Measurements from ENCODE around the gene GABRG3. TPM values are rescaled to one million over a fixed set of nuclear protein-coding genes. Genes with fewer than 3 reads are reported as not detected.

The GABRG3 gene
- total RNA-seq, 1 donor from 2014 or later = 0.54 TPM

DNA sequence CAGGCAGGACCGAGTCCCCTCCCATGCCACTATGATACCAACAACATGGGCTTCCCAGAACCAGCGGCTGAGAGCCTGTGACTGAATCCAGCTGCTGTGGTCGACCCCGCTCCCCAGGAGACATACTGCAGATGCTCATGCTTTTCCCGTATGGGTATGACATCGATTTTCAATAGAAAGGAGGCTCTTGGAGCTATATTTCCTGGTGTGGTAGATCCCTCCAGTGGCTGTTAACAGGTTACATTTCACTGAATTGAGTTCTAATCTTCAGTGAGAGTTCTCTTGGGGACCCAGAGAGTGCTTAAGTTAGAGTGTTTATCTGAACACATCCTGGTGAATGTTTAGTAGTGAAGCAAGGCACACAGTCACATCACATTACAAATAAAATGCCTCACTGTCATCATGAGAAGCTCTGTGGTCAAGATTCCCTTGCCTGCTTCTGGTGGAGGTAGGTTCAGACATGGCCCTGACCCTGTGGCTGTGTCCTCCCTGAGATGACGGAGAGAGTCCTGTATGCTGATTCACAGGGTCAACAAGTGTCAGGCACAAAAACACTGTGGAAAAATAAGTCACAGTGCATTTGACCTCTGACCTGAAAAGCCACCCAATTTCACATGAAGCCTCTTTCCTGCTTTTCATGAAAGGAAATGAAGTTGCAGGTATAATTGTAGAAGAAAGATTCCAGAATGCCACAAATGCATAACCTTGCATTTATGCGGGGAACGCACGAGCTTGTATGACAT, 110.9 kb downstream of the GABRG3 start:
- H2AFZ ChIP-seq (ENCODE audit: low read depth, low read length) = no peak overlapping the region
- no peak overlapping the region for H3K4me3 ChIP-seq (ENCODE audit: insufficient read depth, low read depth, low read length)
- H3K4me3 Mint-ChIP-seq (ENCODE audit: unreplicated experiment) = no peak overlapping the region
- TF ChIP-seq EZH2 (IDR thresholded peaks at IDR 0.05; ENCODE audit: insufficient read depth, low read length) = no peak
- TF ChIP-seq, protein P1, sequence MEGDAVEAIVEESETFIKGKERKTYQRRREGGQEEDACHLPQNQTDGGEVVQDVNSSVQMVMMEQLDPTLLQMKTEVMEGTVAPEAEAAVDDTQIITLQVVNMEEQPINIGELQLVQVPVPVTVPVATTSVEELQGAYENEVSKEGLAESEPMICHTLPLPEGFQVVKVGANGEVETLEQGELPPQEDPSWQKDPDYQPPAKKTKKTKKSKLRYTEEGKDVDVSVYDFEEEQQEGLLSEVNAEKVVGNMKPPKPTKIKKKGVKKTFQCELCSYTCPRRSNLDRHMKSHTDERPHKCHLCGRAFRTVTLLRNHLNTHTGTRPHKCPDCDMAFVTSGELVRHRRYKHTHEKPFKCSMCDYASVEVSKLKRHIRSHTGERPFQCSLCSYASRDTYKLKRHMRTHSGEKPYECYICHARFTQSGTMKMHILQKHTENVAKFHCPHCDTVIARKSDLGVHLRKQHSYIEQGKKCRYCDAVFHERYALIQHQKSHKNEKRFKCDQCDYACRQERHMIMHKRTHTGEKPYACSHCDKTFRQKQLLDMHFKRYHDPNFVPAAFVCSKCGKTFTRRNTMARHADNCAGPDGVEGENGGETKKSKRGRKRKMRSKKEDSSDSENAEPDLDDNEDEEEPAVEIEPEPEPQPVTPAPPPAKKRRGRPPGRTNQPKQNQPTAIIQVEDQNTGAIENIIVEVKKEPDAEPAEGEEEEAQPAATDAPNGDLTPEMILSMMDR (IDR thresholded peaks at IDR 0.05; ENCODE audit: insufficient read depth, low read depth, low read length) = no peak
- H3K27me3 Mint-ChIP-seq (ENCODE audit: low read depth, unreplicated experiment) = peaks cover 3% of the 10 kb centered on the region
- H3K4me1 ChIP-seq (ENCODE audit: insufficient read depth, low read length) = no peaks in the 10 kb centered on the region
- no peak overlapping the region for H3K4me2 ChIP-seq (ENCODE audit: low read length)
- no peaks in the 10 kb centered on the region for H3K36me3 Mint-ChIP-seq (ENCODE audit: low read depth, unreplicated experiment)
- no peak overlapping the region for H3K27ac Mint-ChIP-seq (ENCODE audit: unreplicated experiment)
- H3K36me3 ChIP-seq (ENCODE audit: insufficient read depth, low read length) = no peaks in the 10 kb centered on the region
- no peak for FAIRE-seq
- H3K9me3 Mint-ChIP-seq (ENCODE audit: unreplicated experiment) = no peaks in the 10 kb centered on the region
- H3K9me3 ChIP-seq (ENCODE audit: insufficient read depth, low read depth, low read length) = no peaks in the 10 kb centered on the region
- no peak overlapping the region for H3K27ac ChIP-seq (ENCODE audit: low read depth, low read length)
- no peaks in the 10 kb centered on the region for H3K79me2 ChIP-seq (ENCODE audit: insufficient read depth, low read length)
- no peaks in the 10 kb centered on the region for H3K27me3 ChIP-seq (ENCODE audit: insufficient read depth, low read length)
- DNase-seq (ENCODE audit: low read depth) = peak; percentile 20
- no peaks in the 10 kb centered on the region for H4K20me1 ChIP-seq (ENCODE audit: insufficient read depth, low read length)
- peaks cover 7% of the 10 kb centered on the region for H3K4me1 Mint-ChIP-seq (ENCODE audit: low read depth, unreplicated experiment)
- H3K9ac ChIP-seq (ENCODE audit: low read length) = no peak overlapping the region

DNA sequence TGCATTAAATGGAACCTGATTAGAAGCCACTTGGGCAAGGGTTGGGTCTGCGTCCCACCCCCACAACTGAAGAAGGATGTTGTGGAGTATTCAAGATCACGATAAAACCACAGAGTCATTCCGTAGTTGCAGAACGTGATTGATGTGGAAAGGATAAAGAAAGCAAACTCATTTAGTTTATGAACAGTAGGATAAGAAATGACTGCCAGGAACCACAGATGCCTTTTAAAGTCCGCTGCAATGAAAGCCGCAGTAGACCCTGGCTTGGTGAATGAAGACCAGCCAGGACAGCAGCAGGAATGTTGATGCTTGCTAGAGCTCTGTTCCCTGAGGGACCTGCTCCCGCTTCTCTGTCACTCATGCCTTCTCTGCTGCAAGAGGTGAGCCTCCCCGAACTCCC, 111.5 kb downstream of the GABRG3 start:
- Histone ChIP-seq H3K9ac (ENCODE audit: low read length) (no peak overlapping the region), H3K36me3 (ENCODE audit: insufficient read depth, low read length) (no peaks in the 10 kb centered on the region), H4K20me1 (ENCODE audit: insufficient read depth, low read length) (no peaks in the 10 kb centered on the region), H3K4me3 (ENCODE audit: insufficient read depth, low read depth, low read length) (no peak overlapping the region), H2AFZ (ENCODE audit: low read depth, low read length) (no peak overlapping the region), H3K27me3 (ENCODE audit: insufficient read depth, low read length) (no peaks in the 10 kb centered on the region), H3K27ac (ENCODE audit: low read depth, low read length) (no peak overlapping the region), H3K4me2 (ENCODE audit: low read length) (no peak overlapping the region), H3K9me3 (ENCODE audit: insufficient read depth, low read depth, low read length) (no peaks in the 10 kb centered on the region), H3K79me2 (ENCODE audit: insufficient read depth, low read length) (no peaks in the 10 kb centered on the region), H3K4me1 (ENCODE audit: insufficient read depth, low read length) (no peaks in the 10 kb centered on the region)
- no peaks in the 10 kb centered on the region for H3K36me3 Mint-ChIP-seq (ENCODE audit: low read depth, unreplicated experiment)
- FAIRE-seq (no peak), DNase-seq (ENCODE audit: low read depth) (peak; percentile 45)
- no peak for TF ChIP-seq EZH2 (IDR thresholded peaks at IDR 0.05; ENCODE audit: insufficient read depth, low read length)
- TF ChIP-seq, protein P1 (IDR thresholded peaks at IDR 0.05; ENCODE audit: insufficient read depth, low read depth, low read length) = no peak
- no peak overlapping the region for H3K27ac Mint-ChIP-seq (ENCODE audit: unreplicated experiment)
- peaks cover 7% of the 10 kb centered on the region for H3K4me1 Mint-ChIP-seq (ENCODE audit: low read depth, unreplicated experiment)
- no peaks in the 10 kb centered on the region for H3K9me3 Mint-ChIP-seq (ENCODE audit: unreplicated experiment)
- H3K27me3 Mint-ChIP-seq (ENCODE audit: low read depth, unreplicated experiment) = no peaks in the 10 kb centered on the region
- no peak overlapping the region for H3K4me3 Mint-ChIP-seq (ENCODE audit: unreplicated experiment)

DNA sequence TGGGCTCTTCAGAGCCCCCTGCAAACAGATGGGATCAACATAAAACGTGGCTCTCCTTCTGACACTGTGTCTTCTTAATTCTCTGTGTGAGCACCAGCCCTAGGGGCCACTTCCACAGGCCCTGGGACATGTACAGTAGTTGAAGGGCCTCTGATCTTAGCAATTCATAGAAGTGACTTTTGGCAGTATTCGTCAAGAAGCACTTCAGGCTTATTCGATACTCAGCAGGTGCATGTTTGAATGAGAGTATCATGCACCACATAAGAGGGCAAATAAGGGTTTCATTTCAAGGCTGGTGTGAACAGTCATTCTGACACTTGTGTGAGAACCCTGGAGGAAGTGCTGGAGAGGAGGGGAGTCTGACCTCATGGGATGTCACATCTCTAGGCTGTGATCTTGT, 113.9 kb downstream of the GABRG3 start:
- no peak overlapping the region for H3K27ac ChIP-seq (ENCODE audit: low read depth, low read length)
- no peak overlapping the region for H2AFZ ChIP-seq (ENCODE audit: low read depth, low read length)
- no peaks in the 10 kb centered on the region for H3K36me3 ChIP-seq (ENCODE audit: insufficient read depth, low read length)
- no peak overlapping the region for H3K27ac Mint-ChIP-seq (ENCODE audit: unreplicated experiment)
- no peaks in the 10 kb centered on the region for H3K27me3 ChIP-seq (ENCODE audit: insufficient read depth, low read length)
- FAIRE-seq (no peak), DNase-seq (ENCODE audit: low read depth) (no peak)
- peaks cover 7% of the 10 kb centered on the region for H3K4me1 Mint-ChIP-seq (ENCODE audit: low read depth, unreplicated experiment)
- no peak overlapping the region for H3K9ac ChIP-seq (ENCODE audit: low read length)
- peaks cover 3% of the 10 kb centered on the region for H3K9me3 Mint-ChIP-seq (ENCODE audit: unreplicated experiment)
- no peak overlapping the region for H3K4me3 ChIP-seq (ENCODE audit: insufficient read depth, low read depth, low read length)
- H3K79me2 ChIP-seq (ENCODE audit: insufficient read depth, low read length) = no peaks in the 10 kb centered on the region
- H3K36me3 Mint-ChIP-seq (ENCODE audit: low read depth, unreplicated experiment) = no peaks in the 10 kb centered on the region
- no peaks in the 10 kb centered on the region for H4K20me1 ChIP-seq (ENCODE audit: insufficient read depth, low read length)
- H3K4me3 Mint-ChIP-seq (ENCODE audit: unreplicated experiment) = no peak overlapping the region
- no peak overlapping the region for H3K4me2 ChIP-seq (ENCODE audit: low read length)
- TF ChIP-seq EZH2 (IDR thresholded peaks at IDR 0.05; ENCODE audit: insufficient read depth, low read length) = no peak
- TF ChIP-seq, protein P1 (IDR thresholded peaks at IDR 0.05; ENCODE audit: insufficient read depth, low read depth, low read length) = no peak
- no peaks in the 10 kb centered on the region for H3K4me1 ChIP-seq (ENCODE audit: insufficient read depth, low read length)
- no peaks in the 10 kb centered on the region for H3K9me3 ChIP-seq (ENCODE audit: insufficient read depth, low read depth, low read length)
- no peaks in the 10 kb centered on the region for H3K27me3 Mint-ChIP-seq (ENCODE audit: low read depth, unreplicated experiment)

Measured in astrocyte (in vitro differentiated cells and primary cell).